Psoas muscle (tissue), 8 donors: ENCODE data around the gene SART3. TPM values are rescaled to one million over a fixed set of nuclear protein-coding genes. Genes with fewer than 3 reads are reported as not detected.

ENCODE experiments used
- ATAC-seq, 4 donors: fragments of 200-7000 bp; cut with Tn5 transposase; one replicate each; pipeline ENCODE4 v1.9.1; 2020; ENCODE audit warnings: moderate library complexity in 3 of 4, mild to moderate bottlenecking in 2 of 4
- DNase-seq, 2 donors: peaks; one replicate each; pipeline ENCODE4 v3.0.0-alpha.2; 2020
- H3K27ac ChIP-seq: fragments of 200-600 bp; one replicate; pipeline ENCODE4 v1.8.0; 2022
- H3K27me3 ChIP-seq, 3 donors: fragments of 200-600 bp in 1 of 3; one replicate each; pipeline versions ENCODE4 v1.6.1 to v1.8.0; 2013 to 2022; ENCODE audit warnings: low read length in 2 of 3, mild to moderate bottlenecking in 2 of 3, moderate library complexity in 1 of 3; ENCODE audit not compliant: insufficient read depth in 3 of 3
- H3K36me3 ChIP-seq, 2 donors: fragments of 200-600 bp in 1 of 2; one replicate each; pipeline versions ENCODE4 v1.6.1 to v1.8.0; 2013 to 2022; ENCODE audit warnings: low read depth in 1 of 2, mild to moderate bottlenecking in 1 of 2, moderate library complexity in 1 of 2; ENCODE audit not compliant: insufficient read depth in 1 of 2
- H3K4me1 ChIP-seq: fragments of 200-600 bp; one replicate; pipeline ENCODE4 v1.8.0; 2022
- H3K4me3 ChIP-seq: fragments of 200-600 bp; one replicate; pipeline ENCODE4 v1.8.0; 2022; ENCODE audit warnings: mild to moderate bottlenecking
- H3K9me3 ChIP-seq: fragments of 200-600 bp; one replicate; pipeline ENCODE4 v1.8.0; 2022
- WGBS, 3 donors: extraction: QIAGEN DNeasy Blood & Tissue Kit; methylation state at CpG; one replicate each; pipeline versions ENCODE4 v1.1.6 to v1.1.7; 2013; 5-methylcytosine and 5-hydroxymethylcytosine counted together
- intact Hi-C, 2 donors: fragments of 100-400 bp; cut with DNase I; formaldehyde crosslinking; loops; one replicate each; pipeline versions ENCODE4 v1.11.0 to v1.14.2; 2022
- polyA plus RNA-seq, 3 donors: library from polyadenylated mRNA; stranded (reverse); fragments of 200-250 nt; gene quantifications; one replicate each; pipeline ENCODE4 v1.2.3, GENCODE V29; 2013
- total RNA-seq, 4 donors: library from RNA; stranded (reverse); fragmentation: NEBNext Ultra II Directional in 2 of 4; extraction: Animal tissue kit (Norgen Biotek cat#: 25700) in 2 of 4; gene quantifications; one replicate each; pipeline versions ENCODE4 v1.2.1 to v1.2.4, GENCODE V29; 2021 to 2023
- TF ChIP-seq, protein P1 (sequence below): fragments of 200-600 bp; IDR thresholded peaks from one replicate; pipeline ENCODE4 v1.8.0; 2022; ENCODE audit warnings: antibody characterized with exemption
- donor health status: healthy with polysubstance abuse.
- donor health status: DM: no; HTN: no; CAD: no; lungs with moderate emphysema.
- donor health status: Bipolar disorder and iron deficiency.
- donor health status: healthy.
- donor health status: DM: yes; HTN: yes; CAD: no.
- donor health status: DM: no; HTN: no; CAD: no.
- donor health status: DM: no; HTN: no; CAD: no.
- donor health status: DM: yes; HTN: yes; CAD: no.

Gene SART3
- total and polyA plus RNA-seq, 7 donors: 13.4 to 35.3 (median 24.2) TPM

- Histone ChIP-seq H3K4me3 (no peak overlapping the region), H3K27me3 (peaks cover 0 to 3% (median 0%) of the 10 kb centered on the region in 3 donors), H3K9me3 (no peaks in the 10 kb centered on the region), H3K4me1 (no peaks in the 10 kb centered on the region), H3K27ac (no peak overlapping the region), H3K36me3 (no peaks in the 10 kb centered on the region)
- ATAC-seq (no peak), DNase-seq (no peak)
- intact Hi-C loops: no loop called here
- TF ChIP-seq, protein P1, sequence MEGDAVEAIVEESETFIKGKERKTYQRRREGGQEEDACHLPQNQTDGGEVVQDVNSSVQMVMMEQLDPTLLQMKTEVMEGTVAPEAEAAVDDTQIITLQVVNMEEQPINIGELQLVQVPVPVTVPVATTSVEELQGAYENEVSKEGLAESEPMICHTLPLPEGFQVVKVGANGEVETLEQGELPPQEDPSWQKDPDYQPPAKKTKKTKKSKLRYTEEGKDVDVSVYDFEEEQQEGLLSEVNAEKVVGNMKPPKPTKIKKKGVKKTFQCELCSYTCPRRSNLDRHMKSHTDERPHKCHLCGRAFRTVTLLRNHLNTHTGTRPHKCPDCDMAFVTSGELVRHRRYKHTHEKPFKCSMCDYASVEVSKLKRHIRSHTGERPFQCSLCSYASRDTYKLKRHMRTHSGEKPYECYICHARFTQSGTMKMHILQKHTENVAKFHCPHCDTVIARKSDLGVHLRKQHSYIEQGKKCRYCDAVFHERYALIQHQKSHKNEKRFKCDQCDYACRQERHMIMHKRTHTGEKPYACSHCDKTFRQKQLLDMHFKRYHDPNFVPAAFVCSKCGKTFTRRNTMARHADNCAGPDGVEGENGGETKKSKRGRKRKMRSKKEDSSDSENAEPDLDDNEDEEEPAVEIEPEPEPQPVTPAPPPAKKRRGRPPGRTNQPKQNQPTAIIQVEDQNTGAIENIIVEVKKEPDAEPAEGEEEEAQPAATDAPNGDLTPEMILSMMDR: no peak
- 44 to 45% (median 45%) methylated on average over 14 of the region's 14 CpGs for WGBS, 3 donors
Measured at GRCh38 chr12:108604208-108604941, 43.4 kb upstream of the SART3 start.

- Histone ChIP-seq H3K4me1 (no peaks in the 10 kb centered on the region), H3K9me3 (no peaks in the 10 kb centered on the region), H3K4me3 (no peak overlapping the region), H3K27me3 (peaks cover 0 to 2% (median 0%) of the 10 kb centered on the region in 3 donors), H3K27ac (no peak overlapping the region), H3K36me3 (no peaks in the 10 kb centered on the region)
- intact Hi-C loops: no loop called here
- TF ChIP-seq, protein P1: no peak
- DNase-seq (no peak), ATAC-seq (no peak)
- WGBS, 3 donors: 86 to 92% (median 87%) methylated on average over 4 of the region's 4 CpGs
Measured at GRCh38 chr12:108603743-108604142, 42.8 kb upstream of the SART3 start.

GRCh38 chr12:108602976-108603704, 42.2 kb upstream of the SART3 start:
- Histone ChIP-seq H3K27ac (no peak overlapping the region), H3K9me3 (no peaks in the 10 kb centered on the region), H3K36me3 (no peaks in the 10 kb centered on the region), H3K27me3 (no peaks in the 10 kb centered on the region), H3K4me1 (no peaks in the 10 kb centered on the region), H3K4me3 (no peak overlapping the region)
- TF ChIP-seq, protein P1: no peak
- ATAC-seq (no peak), DNase-seq (no peak)
- intact Hi-C loops: no loop called here
- 82 to 83% (median 82%) methylated on average over 13 to 15 of the region's 15 CpGs for WGBS, 3 donors

GRCh38 chr12:108602209-108602705, 41.3 kb upstream of the SART3 start:
- no peaks in the 10 kb centered on the region for H3K9me3 ChIP-seq
- 96 to 98% (median 98%) methylated on average over 9 of the region's 9 CpGs for WGBS, 3 donors
- ATAC-seq (no peak), DNase-seq (no peak)
- no peaks in the 10 kb centered on the region for H3K27me3 ChIP-seq
- H3K4me1 ChIP-seq: no peaks in the 10 kb centered on the region
- TF ChIP-seq, protein P1: no peak
- intact Hi-C loops: no loop called here
- no peak overlapping the region for H3K27ac ChIP-seq
- H3K36me3 ChIP-seq: no peaks in the 10 kb centered on the region
- no peak overlapping the region for H3K4me3 ChIP-seq
